Endothelial cell of umbilical vein (primary cell): ENCODE measurements around the gene MATN1. TPM values are rescaled to one million over a fixed set of nuclear protein-coding genes. Genes with fewer than 3 reads are reported as not detected.

Source experiments
- BruUV-seq: library from RNA; stranded (reverse); fragments of 400-500 nt; replicated peaks from 2 replicates; lab custom pipeline; 2021; lab: Mats Ljungman, UMichigan
- CTCF ChIA-PET: fragments of 300-600, 350-600 bp; sonication (Branson Sonifier 250); formaldehyde crosslinking; loops from one replicate; lab custom pipeline; 2021; ENCODE audit warnings: antibody characterized with exemption, inconsistent platforms; lab: Charles Lee
- POLR2A ChIA-PET: fragments of 300-600, 350-600 bp; sonication (Branson Sonifier 250); formaldehyde crosslinking; loops from one replicate; lab custom pipeline; 2021; ENCODE audit warnings: antibody characterized with exemption, inconsistent platforms; lab: Charles Lee
- DNase-seq: peaks from one replicate; pipeline ENCODE4 v3.0.0-alpha.2; 2011; ENCODE audit warnings: low read depth, low spot score
- FAIRE-seq: peaks from 2 replicates; lab custom pipeline; 2011; peaks lifted over from hg19 to GRCh38; lab: Jason Lieb, UNC
- H2AFZ ChIP-seq: 2 replicates; pipeline ENCODE4 v1.6.0; 2012; ENCODE audit warnings: low read depth, low read length, control low read depth, inconsistent platforms
- H3K27ac ChIP-seq: 2 replicates; pipeline ENCODE4 v1.5.1; 2011; ENCODE audit warnings: low read depth, mild to moderate bottlenecking, control low read depth, low read length, moderate library complexity; ENCODE audit not compliant: insufficient read depth
- H3K27me3 ChIP-seq, 2 experiments: 2 replicates each; pipeline versions ENCODE4 v1.6.0 to v1.6.1; 2011; ENCODE audit warnings: low read length in 2 of 2, mixed read lengths in 1 of 2; ENCODE audit not compliant: control insufficient read depth in 2 of 2, insufficient read depth in 2 of 2
- H3K36me3 ChIP-seq, 2 experiments: 2 replicates in 1 of 2; 3 replicates in 1 of 2; pipeline ENCODE4 v1.5.1; 2011; ENCODE audit warnings: low read length in 2 of 2, mild to moderate bottlenecking in 1 of 2, moderate library complexity in 1 of 2; ENCODE audit not compliant: control insufficient read depth in 2 of 2, insufficient read depth in 2 of 2; ENCODE audit errors: extremely low read depth in 1 of 2
- H3K4me1 ChIP-seq: 3 replicates; pipeline ENCODE4 v1.5.1; 2011; ENCODE audit warnings: mild to moderate bottlenecking, low read length; ENCODE audit not compliant: control insufficient read depth, insufficient read depth; ENCODE audit errors: extremely low read depth
- H3K4me2 ChIP-seq: 2 replicates; pipeline ENCODE4 v1.6.1; 2011; ENCODE audit warnings: low read length, control low read depth, mixed read lengths; ENCODE audit not compliant: insufficient read depth
- H3K4me3 ChIP-seq, 3 experiments: fragments of 200-600 bp in 1 of 3; sonication (generic), shearing (Covaris generic) in 1 of 3; replicated peaks in 1 of 3; 2 replicates each; pipeline ENCODE4 v1.5.1; 2011 to 2016; ENCODE audit warnings: control low read depth in 3 of 3, low read length in 3 of 3, mild to moderate bottlenecking in 2 of 3, inconsistent platforms in 1 of 3, low read depth in 1 of 3, moderate library complexity in 1 of 3; ENCODE audit not compliant: insufficient read depth in 1 of 3
- H3K79me2 ChIP-seq: 2 replicates; pipeline ENCODE4 v1.6.0; 2012; ENCODE audit warnings: low read length, inconsistent platforms; ENCODE audit not compliant: control insufficient read depth, insufficient read depth
- H3K9ac ChIP-seq: replicated peaks from 2 replicates; pipeline ENCODE3; 2011; ENCODE audit warnings: low read length, control low read depth; ENCODE audit not compliant: insufficient read depth; ENCODE audit errors: extremely low read depth
- H3K9me1 ChIP-seq: replicated peaks from 3 replicates; pipeline ENCODE4 v1.6.0; 2011; ENCODE audit warnings: mild to moderate bottlenecking, low read length; ENCODE audit not compliant: control insufficient read depth, insufficient read depth; ENCODE audit errors: extremely low read depth
- H3K9me3 ChIP-seq: replicated peaks from 2 replicates; pipeline ENCODE4 v1.5.1; 2012; ENCODE audit warnings: low read length, inconsistent platforms; ENCODE audit not compliant: control insufficient read depth, insufficient read depth
- H4K20me1 ChIP-seq: replicated peaks from 2 replicates; pipeline ENCODE3; 2011; ENCODE audit warnings: mild to moderate bottlenecking, low read length; ENCODE audit not compliant: control insufficient read depth, insufficient read depth; ENCODE audit errors: extremely low read depth
- CTCF ChIP-seq, 2 donors: IDR thresholded peaks; 1 replicate in 1 of 2; 2 replicates in 1 of 2; pipeline ENCODE4 v1.5.1; 2011; ENCODE audit warnings: low read length in 2 of 2, mild to moderate bottlenecking in 2 of 2, moderate library complexity in 2 of 2, control low read depth in 1 of 2, inconsistent platforms in 1 of 2, low read depth in 1 of 2; ENCODE audit not compliant: insufficient read depth in 1 of 2; ENCODE audit errors: extremely low read depth in 1 of 2
- EZH2 ChIP-seq: IDR thresholded peaks from 2 replicates; pipeline ENCODE4 v1.6.1; 2012; ENCODE audit warnings: borderline replicate concordance, low read depth, mild to moderate bottlenecking, moderate library complexity, low read length, inconsistent platforms; ENCODE audit not compliant: severe bottlenecking
- FOS ChIP-seq: IDR thresholded peaks from 2 replicates; pipeline ENCODE4 v1.6.1; 2011; ENCODE audit warnings: mild to moderate bottlenecking, low read length, moderate library complexity, borderline replicate concordance; ENCODE audit not compliant: insufficient read depth
- GATA2 ChIP-seq: IDR thresholded peaks from 2 replicates; pipeline ENCODE4 v1.7.0; 2011; ENCODE audit warnings: low read depth, mild to moderate bottlenecking, moderate library complexity, mixed read lengths, low read length; ENCODE audit not compliant: insufficient read length, insufficient read depth
- JUN ChIP-seq: IDR thresholded peaks from 2 replicates; pipeline ENCODE4 v1.6.1; 2011; ENCODE audit warnings: borderline replicate concordance, low read depth; ENCODE audit not compliant: insufficient read length, insufficient read depth
- MAX ChIP-seq: IDR thresholded peaks from 2 replicates; pipeline ENCODE4 v1.6.1; 2011; ENCODE audit not compliant: insufficient read depth, insufficient read length
- MYC ChIP-seq: IDR thresholded peaks from one replicate; pipeline ENCODE4 v1.6.1; 2011; ENCODE audit warnings: mild to moderate bottlenecking, low read depth, low read length
- POLR2A ChIP-seq: IDR thresholded peaks from 2 replicates; pipeline ENCODE4 v1.6.1; 2012; ENCODE audit warnings: low read depth, mild to moderate bottlenecking, control low read depth, low read length
- POLR2AphosphoS5 ChIP-seq: IDR thresholded peaks from 2 replicates; pipeline ENCODE4 v1.6.1; 2012; ENCODE audit warnings: low read depth, mild to moderate bottlenecking, control low read depth, low read length, moderate library complexity; ENCODE audit not compliant: insufficient read depth
- dilution Hi-C: fragments of 300-500 bp; cut with MboI; formaldehyde crosslinking; loops from one replicate; pipeline ENCODE4 v1.15.0; 2019; ENCODE audit warnings: low sequenced_read_pairs; ENCODE audit not compliant: extremely low pct_ligation_motif_present
- intact Hi-C: fragments of 100-400 bp; cut with micrococcal nuclease; formaldehyde crosslinking; loops from one replicate; pipeline ENCODE4 v1.10.0; 2022
- polyA plus RNA-seq, 4 experiments: library from polyadenylated mRNA; depleted of rRNA in 3 of 4; stranded (reverse) in 3 of 4; unstranded in 1 of 4; fragments of >200 nt; gene quantifications; 2 replicates each; pipeline versions ENCODE4 v1.2.1 to v1.2.3, GENCODE V29; 2011 to 2012; ENCODE audit warnings: missing spikeins in 1 of 4
- total RNA-seq: library from RNA; stranded (reverse); gene quantifications from 2 replicates; pipeline ENCODE4 v1.2.3, GENCODE V29; 2021

The MATN1 gene
- total and polyA plus RNA-seq, 2 donors (not counting 3 experiments of a cell fraction or from before 2014, with no cell fraction given), result 0.29 to 0.36 TPM

GRCh38 chr1:30692948-30693301 is 30.5 kb downstream of the MATN1 start:
- no peaks in the 10 kb centered on the region for H3K9me3 ChIP-seq
- no peak overlapping the region for H2AFZ ChIP-seq
- no peaks in the 10 kb centered on the region for H4K20me1 ChIP-seq
- CTCF ChIA-PET, result no interaction called here
- DNase-seq, result no peak
- no peaks in the 10 kb centered on the region for H3K36me3 ChIP-seq
- no peak for FAIRE-seq
- no peak overlapping the region for H3K4me2 ChIP-seq
- H3K27ac ChIP-seq, result no peak overlapping the region
- H3K9me1 ChIP-seq, result no peaks in the 10 kb centered on the region
- no peak for TF ChIP-seq POLR2AphosphoS5
- no peak for TF ChIP-seq FOS
- no peak for TF ChIP-seq EZH2
- TF ChIP-seq MYC, result no peak
- TF ChIP-seq MAX, result no peak
- TF ChIP-seq POLR2A, result no peak
- no peak for TF ChIP-seq CTCF (IDR thresholded peaks at IDR 0.05; ENCODE audit: extremely low read depth in 1 of 2, insufficient read depth in 1 of 2, low read depth in 1 of 2, low read length in 2 of 2)
- no peak for TF ChIP-seq GATA2
- no peak for TF ChIP-seq JUN
- POLR2A ChIA-PET, result no interaction called here
- no peak overlapping the region for H3K4me3 ChIP-seq
- no peaks in the 10 kb centered on the region for H3K4me1 ChIP-seq
- H3K27me3 ChIP-seq, result peaks cover 0 to 3% of the 10 kb centered on the region in 2 experiments
- H3K79me2 ChIP-seq, result no peaks in the 10 kb centered on the region
- H3K9ac ChIP-seq, result no peak overlapping the region
- dilution Hi-C loops, result no loop called here
- BruUV-seq, result no TSS peak
- intact Hi-C loops, result no loop called here
